ENCODE data around the gene DIP2C.
"Not testable (repeated sequence)": the region's sequence is repeated elsewhere in the genome, so short reads cannot be mapped to it uniquely, and the experiment has no call there.

DIP2C gene

DNA sequence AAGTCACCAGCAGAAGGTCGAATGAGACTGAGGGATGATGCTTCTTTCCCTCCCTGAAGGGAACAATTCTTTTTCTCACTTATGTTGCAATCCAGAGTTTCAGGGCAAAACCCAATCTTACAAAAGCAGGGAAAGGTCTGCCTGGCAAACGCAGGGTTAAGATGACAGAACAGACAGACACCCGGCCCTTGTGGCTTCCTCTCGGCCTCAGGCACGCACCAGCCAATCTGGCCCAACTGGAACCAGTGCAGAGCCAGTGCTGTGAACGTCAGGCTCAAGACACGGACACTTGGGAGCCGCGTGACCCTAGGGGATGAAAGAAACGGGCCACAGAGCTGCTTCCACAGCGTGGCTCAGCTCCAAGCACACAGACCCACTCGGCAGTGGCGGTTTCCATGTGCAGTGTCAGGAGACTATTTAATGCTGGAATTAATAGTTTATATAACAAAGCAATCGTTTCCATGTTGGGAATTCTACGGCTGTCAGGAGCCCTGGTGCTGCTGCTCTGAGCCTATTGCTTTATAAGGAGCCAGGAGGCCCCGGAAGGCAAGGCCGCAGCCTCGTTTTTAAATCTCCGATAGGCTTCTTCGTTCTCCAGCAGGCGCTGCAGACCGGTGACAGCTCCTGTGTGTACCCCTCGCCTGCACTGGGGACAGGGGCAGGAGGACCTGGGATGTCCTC, 198.4 kb downstream of the DIP2C start:
- DNase-seq = no peak

DNA sequence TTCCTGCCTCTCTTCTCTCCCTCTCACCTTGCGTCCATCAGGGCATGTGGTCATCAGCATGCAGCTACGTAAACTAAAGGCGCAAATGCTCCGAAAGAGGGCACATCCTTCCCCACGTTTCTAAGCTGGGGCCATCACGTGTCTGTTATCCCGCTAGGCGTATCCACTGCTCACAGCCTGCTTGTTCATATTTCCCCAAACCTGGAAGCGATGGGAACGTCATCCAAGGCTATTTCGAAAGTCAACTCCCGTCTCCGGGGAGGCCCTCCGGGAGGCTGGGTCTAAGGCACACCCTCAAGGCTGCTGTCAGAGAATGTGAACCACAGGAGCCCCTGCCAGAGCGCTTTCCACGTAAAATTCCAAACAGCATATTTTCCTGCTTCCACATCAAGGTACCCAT, 199.2 kb downstream of the DIP2C start:
- no peak for DNase-seq

DNA sequence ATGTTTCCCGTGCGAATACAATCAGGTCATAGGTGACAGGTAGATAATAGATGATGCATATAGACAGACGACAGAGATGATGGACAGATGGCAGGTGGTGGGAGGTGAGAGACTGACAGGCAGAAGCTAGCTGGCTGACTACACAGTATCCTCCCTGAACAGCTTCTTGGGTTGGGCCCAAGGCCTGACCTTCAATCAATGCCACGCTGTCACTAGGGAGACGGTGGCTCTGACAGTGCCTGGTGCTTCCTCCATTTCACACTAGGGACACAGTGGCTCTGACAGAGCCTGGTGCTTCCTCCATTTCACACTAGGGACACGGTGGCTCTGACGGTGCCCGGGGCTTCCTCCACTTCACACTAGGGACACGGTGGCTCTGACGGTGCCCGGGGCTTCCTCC, 200.1 kb downstream of the DIP2C start:
- DNase-seq = no peak

DNA sequence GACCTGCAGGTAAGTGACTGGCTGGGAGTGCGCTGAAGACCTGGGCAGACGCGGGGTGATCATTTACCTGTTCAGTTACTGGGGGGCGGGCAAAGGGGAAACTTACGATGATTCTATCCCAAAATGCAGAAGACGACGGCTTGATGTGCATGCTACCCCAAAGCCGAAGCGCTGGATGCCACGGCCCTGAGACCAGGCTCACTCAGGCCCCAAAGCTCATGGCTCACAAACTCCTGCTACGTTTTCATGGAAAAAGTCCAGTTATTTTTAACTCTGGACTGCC, 200.6 kb downstream of the DIP2C start:
- no peak for DNase-seq

DNA sequence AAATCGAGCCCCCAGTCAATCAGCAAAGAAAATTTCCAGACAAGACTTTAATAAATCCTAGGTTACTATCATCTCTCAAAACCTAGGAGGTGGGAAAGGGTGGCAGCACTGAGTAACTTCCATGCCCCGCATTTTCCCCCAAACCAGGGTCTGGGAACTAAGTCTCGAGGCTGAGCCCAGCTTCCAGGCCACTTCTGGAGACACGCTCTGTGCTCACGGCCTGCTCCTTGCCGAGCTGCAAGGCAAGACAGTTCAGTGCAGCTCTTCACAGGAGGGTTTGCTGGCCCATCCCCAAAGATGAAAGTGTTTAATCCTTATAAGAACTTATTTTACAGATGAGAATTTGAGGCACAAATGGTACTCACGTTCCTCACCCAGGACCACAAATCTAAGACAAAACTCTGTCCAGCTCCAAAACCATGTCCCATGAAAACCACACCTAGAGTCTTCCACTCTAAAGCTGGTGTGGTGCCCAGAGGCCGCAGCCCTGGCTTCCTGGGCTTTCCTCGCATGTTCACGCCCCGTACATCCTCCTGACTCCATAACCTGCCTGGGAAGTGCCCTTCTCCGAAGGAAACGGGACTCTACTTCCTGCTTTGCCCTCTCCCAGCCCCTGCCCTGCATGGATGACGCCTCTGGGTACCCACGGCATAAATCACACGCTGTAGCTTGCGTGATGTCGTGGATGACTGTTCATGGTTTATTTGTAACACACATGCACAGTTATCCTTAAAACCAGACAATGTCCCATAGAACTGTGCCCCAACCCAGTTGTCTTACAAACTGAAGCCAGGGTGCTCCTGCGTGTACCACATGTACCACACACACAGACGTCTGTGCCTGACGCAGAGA, 201.2 kb downstream of the DIP2C start:
- no peak for DNase-seq

DNA sequence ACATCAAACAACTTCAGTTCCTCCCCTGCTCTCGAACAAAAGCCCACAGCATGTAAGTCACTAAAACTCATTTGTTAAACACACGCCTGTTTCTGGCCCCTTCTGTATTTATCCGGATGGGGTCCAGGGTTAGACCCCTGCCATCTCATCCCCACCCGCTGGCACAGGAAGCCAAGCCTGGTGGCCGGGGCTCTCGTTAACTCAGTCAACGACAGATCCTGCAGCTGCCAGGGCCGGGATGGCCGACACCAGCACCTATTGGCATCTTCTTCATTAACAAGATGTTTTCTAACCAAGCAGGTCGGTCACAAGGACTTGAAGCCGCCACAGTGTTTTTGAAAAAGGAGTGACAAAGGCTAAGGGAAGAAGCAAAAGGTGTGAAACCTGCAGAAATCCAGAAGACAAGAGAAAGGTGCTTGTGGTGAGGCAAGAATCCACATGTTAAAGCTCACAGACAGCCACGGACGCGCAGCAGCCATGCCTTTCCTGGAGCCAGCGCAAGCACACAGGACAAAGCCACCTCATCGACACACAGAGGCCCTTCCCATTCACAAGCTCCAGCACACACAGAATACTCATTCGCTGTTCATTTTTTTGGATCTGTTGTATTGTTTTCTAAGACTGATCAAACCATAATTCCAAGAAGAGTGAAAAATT, 202.7 kb downstream of the DIP2C start:
- DNase-seq = no peak

DNA sequence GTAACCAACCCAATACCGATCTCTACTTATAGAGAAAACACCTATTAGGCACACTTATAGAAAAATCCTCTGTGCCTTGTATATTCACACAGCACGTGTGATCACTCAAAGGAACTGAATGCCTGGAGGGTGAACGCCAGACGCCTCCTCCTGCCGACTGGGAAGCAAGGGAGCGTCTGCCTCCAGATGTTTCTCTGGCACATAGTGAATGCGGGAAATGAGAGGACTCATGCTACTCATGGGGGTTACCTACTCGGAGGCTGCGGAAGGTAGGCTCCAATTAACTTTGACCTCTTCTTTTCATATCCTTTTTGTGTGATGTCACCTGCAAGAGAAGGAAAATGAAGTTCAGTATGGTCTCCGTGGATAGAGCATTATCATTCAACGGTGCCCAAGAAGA, 203.3 kb downstream of the DIP2C start:
- no peak for DNase-seq

DNA sequence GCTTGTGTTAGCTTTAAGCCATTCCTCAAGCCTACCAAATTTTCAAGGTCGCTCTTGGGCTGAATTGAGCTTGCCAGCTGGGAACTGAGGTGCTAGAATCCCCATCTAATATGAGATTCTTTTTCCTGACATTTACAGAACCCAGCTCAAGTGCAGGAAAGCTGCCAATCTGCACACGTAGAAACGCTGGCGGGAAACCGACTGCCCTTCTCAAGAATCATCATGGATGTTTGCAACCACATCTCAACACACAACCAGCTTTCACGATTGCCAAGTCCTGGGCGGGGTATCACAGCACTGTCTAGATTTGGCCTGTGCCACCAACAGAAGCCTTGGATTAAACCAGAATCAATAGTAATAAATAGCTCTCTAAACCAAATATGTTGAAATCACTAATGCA, 203.7 kb downstream of the DIP2C start:
- no peak for DNase-seq

DNA sequence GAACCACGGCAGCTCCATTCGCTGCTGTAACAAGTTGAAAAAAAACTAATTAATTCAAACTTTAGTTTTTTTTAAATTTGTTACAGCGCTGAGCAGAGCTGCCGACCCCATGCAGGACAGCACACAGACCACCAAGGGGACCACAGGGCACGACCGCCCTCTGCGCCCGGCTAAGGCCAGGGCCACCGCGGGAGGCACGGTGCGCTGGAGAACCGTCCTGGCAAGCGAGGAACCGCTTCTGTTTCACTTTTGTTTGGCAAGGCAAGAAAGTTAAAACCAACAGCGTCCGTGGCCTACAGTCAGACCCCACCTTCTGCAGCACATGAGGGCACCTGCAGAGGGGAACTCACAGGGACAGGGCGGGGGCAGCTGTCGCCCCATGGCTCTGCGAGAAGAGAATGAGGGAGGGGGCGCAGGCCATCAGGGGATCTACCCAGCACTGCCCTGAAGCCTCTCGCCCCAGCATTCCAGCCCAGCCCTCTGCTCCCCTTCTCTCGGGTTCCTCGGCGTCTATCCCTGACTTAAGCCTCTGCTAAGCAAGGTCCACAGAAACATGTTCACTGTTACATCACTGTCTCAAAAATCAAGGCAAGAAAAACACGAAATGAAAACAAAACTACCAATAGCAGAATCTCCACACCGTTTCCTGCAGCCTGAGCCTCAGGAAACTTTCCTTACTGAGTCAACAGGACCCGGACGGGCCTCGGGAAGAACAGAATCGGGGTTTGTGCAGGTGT, 204.4 kb downstream of the DIP2C start:
- no peak for DNase-seq

DNA sequence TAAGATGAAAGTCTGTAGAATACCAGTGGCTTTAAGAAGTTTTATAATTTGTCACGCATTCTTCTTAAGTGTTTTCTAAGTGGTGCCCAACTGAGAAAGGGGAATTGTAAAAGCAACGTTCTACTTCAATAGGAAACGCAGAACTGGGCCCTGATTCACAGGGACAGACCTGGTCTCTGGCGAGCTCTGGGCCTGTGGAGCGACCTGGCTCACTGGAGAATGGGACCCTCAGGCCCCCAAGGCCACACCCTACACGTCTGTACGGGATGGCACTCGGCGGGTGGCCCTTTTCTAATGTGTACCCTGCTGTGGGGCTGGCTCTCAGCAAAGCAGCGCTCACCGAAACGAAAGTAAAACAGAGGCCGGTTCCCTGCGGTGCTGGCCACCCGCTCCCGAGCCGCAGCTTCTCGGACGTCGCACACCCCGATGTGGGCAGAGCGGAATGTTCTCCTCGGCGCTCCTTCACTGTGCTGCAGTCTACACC, 205.0 kb downstream of the DIP2C start:
- no peak for DNase-seq

DNA sequence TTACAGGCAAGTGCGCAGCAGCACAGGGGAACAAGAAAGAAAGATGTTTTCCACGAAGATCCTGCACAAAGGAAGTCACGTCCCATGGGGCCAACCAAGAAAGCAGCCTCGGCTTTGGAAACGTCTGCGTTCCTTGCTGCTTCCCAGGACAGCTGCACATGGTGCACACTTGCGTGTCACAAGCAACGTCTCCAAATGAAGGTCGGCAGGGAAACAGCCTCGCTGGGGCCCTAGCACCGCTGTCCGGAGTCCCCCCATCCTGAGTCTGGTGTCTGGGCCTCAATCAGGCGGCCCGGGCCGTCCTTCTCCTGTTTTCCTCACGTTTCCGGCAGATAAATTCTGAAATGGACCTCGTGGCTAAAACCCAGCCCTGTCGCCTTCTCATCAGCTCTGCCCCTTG, 206.2 kb downstream of the DIP2C start:
- no peak for DNase-seq

DNA sequence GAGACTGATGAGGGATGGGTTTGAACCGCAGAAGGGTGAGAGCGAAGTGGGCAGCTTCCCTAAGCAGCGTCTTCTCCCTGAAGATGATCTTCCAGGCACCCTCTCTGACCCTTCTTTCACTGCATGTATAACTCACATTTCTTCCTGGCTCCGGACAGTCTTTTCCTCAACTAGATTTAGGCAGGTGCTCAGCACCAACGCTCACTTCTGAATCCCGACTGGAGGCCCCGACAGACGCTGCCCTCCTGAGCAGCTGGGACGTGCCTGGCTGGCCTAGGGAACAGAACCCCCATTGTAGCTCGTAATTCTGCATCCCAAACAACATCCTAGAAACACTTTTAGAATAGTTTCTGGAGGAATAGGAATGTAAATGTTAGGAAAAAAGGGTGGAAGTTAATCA, 206.6 kb downstream of the DIP2C start:
- no peak for DNase-seq

DNA sequence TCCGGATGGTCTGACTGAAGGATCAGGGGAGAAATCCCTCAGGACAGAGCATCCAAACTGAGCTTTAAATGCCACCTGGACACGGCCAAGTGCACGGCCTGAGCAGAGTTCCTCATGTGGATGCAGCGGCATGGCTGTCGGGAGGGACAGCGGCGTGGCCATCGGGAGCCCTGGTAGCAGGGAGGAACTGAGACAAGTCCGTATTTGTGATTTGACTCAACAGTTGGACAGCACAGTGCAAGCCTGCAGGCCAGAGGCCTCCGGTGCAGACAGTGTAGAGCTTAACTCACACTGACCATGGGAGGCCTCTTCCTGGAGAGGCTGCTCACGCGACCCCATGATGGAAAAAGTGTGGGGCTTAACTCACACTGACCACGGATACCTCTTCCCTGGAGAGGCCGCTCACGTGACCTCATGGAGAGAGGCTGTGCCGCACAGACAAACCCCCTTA, 207.4 kb downstream of the DIP2C start:
- no peak for DNase-seq

DNA sequence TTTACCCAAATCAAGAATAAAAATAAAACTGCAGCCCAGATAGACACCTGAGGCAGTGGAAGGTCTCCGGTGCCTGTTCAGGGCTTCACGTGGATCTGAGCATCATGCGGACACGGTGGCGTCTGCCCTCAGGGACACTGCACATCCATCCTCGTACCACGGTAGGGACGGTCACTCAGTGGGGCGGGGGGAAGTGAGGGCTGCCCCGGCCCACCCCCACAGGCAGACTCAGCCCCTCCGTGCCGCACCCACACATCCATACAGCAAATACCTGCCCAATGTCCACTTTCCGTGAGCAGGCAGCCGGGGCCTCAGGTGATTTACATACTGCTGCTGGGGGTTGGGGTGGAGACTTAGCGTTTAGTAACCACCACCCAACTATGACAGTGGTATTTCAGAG, 207.8 kb downstream of the DIP2C start:
- no peak for DNase-seq

DNA sequence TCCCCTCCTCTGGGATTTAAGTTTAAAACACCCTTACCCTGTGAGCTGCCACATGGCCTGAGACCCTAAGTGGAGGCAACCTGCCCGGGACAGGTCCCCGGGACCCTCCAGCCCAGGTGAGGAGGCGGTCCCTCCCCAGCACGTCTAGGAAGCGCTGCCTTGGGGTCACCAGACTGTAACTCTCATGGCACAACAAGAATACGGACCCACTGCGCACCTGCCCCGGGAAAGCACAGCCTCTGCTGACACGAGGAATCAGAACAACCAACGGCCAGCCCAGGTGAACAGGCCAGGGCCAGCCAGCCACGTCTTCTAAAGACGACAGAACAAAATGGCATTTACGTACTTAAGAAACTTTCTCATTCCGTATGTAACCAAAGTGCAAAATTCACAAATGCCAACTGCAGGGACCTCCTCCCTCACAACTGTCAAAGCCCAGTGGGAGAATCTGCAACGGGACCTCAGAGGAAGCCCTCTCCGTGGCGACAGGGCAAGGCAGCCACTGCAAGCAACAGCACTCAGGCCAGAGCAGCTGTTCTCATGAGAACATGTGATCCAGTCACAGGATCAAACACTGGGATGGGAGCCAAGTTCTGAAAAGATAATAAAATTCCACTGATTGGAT, 208.4 kb downstream of the DIP2C start:
- peak; percentile 74 for DNase-seq

DNA sequence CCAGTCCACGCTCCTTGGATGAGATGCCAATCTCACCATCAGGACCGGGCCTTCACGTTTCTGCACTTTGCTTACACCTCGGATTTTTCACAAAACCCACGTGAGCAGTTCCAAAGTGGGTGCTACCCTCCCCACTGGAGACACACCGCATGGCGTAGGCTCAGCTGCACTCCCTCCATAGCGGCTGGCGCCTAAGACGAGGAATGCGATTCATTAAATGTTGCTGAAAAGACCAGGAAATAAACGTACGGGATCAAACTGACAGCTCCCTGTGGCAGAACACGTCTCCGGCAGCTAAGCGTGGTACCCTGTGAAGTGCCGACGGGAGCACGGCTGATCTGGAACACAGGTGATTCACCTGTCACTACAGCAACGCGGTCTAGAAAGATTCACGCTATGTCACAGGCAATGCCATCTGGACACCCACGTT, 209.0 kb downstream of the DIP2C start:
- DNase-seq = no peak

DNA sequence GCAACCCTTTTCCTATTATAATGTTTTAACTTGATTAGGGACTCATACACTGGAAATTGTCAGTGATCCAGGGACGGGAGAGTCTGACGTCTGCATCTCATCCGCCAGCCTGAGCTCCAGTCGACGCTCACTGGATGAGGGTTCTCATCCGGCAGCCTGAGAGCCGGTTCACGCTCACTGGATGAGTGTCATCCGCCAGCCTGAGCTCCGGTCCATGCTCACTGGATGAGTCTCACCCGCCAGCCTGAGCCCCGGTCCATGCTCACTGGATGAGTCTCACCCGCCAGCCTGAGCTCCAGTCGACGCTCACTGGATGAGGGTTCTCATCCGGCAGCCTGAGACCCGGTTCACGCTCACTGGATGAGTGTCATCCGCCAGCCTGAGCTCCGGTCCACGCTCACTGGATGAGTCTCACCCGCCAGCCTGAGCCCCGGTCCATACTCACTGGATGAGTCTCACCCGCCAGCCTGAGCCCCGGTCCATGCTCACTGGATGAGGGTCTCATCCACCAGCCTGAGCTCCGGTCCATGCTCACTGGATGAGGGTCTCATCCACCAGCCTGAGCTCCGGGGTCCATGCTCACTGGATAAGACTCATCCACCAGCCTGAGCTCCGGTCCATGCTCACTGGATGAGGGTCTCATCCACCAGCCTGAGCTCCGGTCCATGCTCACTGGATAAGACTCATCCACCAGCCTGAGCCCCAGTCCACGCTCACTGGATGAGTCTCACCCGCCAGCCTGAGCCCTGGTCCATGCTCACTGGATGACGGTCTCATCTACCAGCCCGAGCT, 209.6 kb downstream of the DIP2C start:
- not testable (repeated sequence) for DNase-seq

DNA sequence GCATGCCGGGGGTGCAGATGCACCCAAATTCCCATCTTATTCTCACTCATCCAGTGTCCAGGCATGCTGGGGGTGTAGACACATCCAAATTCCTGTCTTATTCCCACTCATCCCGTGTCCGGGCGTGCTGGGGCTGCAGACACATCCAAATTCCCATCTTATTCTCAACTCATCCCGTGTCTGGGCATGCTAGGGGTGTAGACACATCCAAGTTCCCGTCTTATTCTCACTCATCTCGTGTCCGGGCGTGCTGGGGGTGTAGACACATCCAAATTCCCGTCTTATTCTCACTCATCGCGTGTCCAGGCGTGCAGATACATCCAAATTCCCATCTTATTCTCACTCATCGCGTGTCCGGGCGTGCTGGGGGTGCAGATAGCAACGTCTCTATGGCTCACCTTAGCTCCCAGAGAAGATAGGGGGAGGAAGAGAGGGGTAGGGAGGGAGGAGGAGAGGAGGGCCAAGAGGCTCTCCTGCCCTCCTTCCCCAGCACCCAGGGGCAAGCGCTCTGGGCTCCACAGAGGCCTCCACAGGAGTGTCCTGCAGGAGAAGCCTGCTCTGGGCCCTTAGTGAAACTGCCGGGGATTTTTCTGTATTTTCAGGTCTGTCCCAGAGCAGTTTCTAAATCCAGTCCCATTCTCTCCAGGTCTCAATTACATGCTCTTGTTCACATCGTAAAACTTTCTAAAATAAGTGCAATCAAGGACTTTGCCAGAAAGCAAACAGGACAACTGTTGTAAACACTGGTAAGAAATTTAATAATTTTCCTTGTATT, 210.8 kb downstream of the DIP2C start:
- no peak for DNase-seq

DNA sequence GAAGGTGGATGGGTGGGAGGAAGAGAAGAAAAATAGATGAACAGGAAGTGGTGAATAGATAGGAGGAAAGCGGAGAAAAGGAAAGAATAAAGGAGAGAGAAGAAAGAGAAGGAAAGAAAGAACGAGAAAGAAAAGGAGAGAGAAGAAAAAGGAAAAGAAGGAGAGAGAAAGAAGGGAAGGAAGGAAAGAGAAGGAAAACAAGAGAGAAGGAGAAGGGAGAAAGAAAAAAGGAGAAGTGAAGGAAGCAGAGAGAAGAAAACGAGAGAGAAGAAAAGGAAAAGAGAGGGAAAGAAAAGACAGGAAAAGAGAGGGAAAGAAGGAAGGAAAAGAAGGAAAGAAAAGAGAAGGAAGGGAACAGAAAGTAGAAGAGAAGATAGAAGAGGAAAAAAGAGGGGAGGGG, 211.8 kb downstream of the DIP2C start:
- no peak for DNase-seq

DNA sequence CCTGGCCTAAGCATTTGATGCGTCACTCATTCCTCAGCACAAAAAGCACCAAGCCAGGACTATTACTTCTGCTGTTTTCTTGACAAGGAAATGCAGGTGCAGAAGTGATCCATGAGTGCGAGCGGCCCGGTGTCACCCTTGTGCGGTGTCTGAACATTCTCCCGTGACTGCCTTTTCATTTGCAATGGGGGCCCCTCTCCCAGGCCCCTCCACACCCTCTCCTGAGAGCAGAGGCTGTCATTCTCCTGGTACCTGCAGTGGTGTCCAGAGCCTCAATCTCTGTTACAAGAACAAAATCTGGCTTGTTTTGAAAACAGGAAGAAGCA, 213.1 kb downstream of the DIP2C start:
- DNase-seq = no peak

DNA sequence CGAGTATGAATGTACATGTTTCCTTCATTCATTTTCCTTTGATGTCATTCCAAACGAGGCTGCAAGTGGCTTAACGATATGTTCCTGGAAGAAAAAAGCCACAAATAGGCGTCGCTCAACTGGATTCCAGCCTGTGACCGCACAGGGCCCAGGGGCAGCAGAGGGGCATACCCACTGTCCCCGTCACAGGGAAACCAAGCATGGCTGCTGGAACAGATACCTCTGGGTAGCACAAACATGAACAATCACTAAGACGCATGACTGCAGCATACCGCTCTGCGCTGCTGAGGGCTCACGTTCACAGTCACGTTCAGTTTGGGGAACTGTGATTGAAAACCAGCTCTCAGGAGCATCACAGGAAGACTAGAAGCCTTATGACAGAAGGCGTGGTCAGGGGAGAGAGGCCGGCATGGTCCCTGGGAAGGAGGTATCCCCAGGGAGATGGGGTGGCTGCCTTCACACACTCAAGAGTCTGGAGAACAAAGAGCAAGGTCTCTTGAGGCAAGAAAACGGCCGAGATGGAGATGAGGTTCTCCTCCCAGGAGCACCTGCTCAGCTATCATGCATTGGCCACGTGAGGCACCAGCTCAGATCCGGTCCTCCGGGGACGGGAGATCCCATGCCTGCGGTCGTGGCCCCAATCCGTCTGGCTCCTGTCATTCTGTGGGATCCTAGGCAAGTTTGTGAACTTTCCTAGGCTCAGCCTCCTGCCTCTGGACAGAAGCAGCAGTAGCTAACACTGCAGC, 213.6 kb downstream of the DIP2C start:
- no peak for DNase-seq

Measured in NCI-H82 (cell line).